ENCODE measurements around the gene TTC1. TPM values are rescaled to one million over a fixed set of nuclear protein-coding genes. Genes with fewer than 3 reads are reported as not detected.

Gene TTC1
- total RNA-seq, 3 donors from 2014 or later = 36.3 to 45.2 (median 41.0) TPM

- TF ChIP-seq CTCF (IDR thresholded peaks at IDR 0.05) (no peak), POLR2A (IDR thresholded peaks at IDR 0.05) (no peak), POLR2AphosphoS5 (IDR thresholded peaks at IDR 0.05) (no peak)
- no peaks in the 10 kb centered on the region for H3K36me3 ChIP-seq
- intact Hi-C loops (cut with DNase I; ENCODE audit: low total_unique reads) = no loop called here
Observed at GRCh38 chr5:160018945-160019625, 10.1 kb downstream of the TTC1 start.

GRCh38 chr5:160020266-160020770 lies 11.4 kb downstream of the TTC1 start:
- no peaks in the 10 kb centered on the region for H3K4me1 ChIP-seq
- intact Hi-C loops (cut with DNase I; ENCODE audit: low total_unique reads) = loop anchor here (10.0 kb wide), 2 partner anchors 54 to 324 kb away; no protein-coding TSS in a partner anchor
- no peaks in the 10 kb centered on the region for H3K36me3 ChIP-seq
- H3K4me3 ChIP-seq = no peak overlapping the region
- no peak overlapping the region for H3K27ac ChIP-seq
- no peak for DNase-seq (ENCODE audit: low spot score in 2 of 2)
- H3K27me3 ChIP-seq = no peaks in the 10 kb centered on the region
- no peaks in the 10 kb centered on the region for H3K9me3 ChIP-seq
- TF ChIP-seq CTCF (IDR thresholded peaks at IDR 0.05) (no peak), POLR2AphosphoS5 (IDR thresholded peaks at IDR 0.05) (no peak), POLR2A (IDR thresholded peaks at IDR 0.05) (no peak)

More at GRCh38 chr5:160018945-160019625, 10.1 kb downstream of the TTC1 start:
- H3K4me1 ChIP-seq = no peaks in the 10 kb centered on the region
- no peaks in the 10 kb centered on the region for H3K9me3 ChIP-seq
- H3K4me3 ChIP-seq = no peak overlapping the region
- no peaks in the 10 kb centered on the region for H3K27me3 ChIP-seq
- DNase-seq (ENCODE audit: low spot score in 2 of 2) = no peak
- no peak overlapping the region for H3K27ac ChIP-seq

GRCh38 chr5:160020964-160021363 lies 12.0 kb downstream of the TTC1 start:
- Histone ChIP-seq H3K9me3 (no peaks in the 10 kb centered on the region), H3K27ac (no peak overlapping the region), H3K4me1 (no peaks in the 10 kb centered on the region), H3K36me3 (no peaks in the 10 kb centered on the region), H3K27me3 (no peaks in the 10 kb centered on the region), H3K4me3 (no peak overlapping the region)
- TF ChIP-seq CTCF (IDR thresholded peaks at IDR 0.05) (no peak), POLR2A (IDR thresholded peaks at IDR 0.05) (no peak), POLR2AphosphoS5 (IDR thresholded peaks at IDR 0.05) (no peak)
- no peak for DNase-seq (ENCODE audit: low spot score in 2 of 2)
- intact Hi-C loops (cut with DNase I; ENCODE audit: low total_unique reads) = loop anchor here (10.0 kb wide), 2 partner anchors 54 to 324 kb away; no protein-coding TSS in a partner anchor

GRCh38 chr5:160021831-160022446 lies 13.0 kb downstream of the TTC1 start:
- Histone ChIP-seq H3K9me3 (no peaks in the 10 kb centered on the region), H3K4me3 (no peak overlapping the region), H3K27me3 (no peaks in the 10 kb centered on the region), H3K36me3 (no peaks in the 10 kb centered on the region), H3K4me1 (no peaks in the 10 kb centered on the region), H3K27ac (no peak overlapping the region)
- no peak for DNase-seq (ENCODE audit: low spot score in 2 of 2)
- no peak for TF ChIP-seq POLR2AphosphoS5 (IDR thresholded peaks at IDR 0.05)
- peak; percentile 76 to 82 (median 79) for TF ChIP-seq CTCF (IDR thresholded peaks at IDR 0.05)
- TF ChIP-seq POLR2A (IDR thresholded peaks at IDR 0.05) = no peak
- intact Hi-C loops (cut with DNase I; ENCODE audit: low total_unique reads) = loop anchor here (10.0 kb wide), 2 partner anchors 53 to 323 kb away; no protein-coding TSS in a partner anchor
